ENCODE data around the gene DPH7.

- TF ChIP-seq CTCF (IDR thresholded peaks at IDR 0.05; ENCODE audit: low read depth, low read length) (no peak), EZH2phosphoT487 (IDR thresholded peaks at IDR 0.05; ENCODE audit: low read depth) (no peak)
These were observed 28.0 kb upstream of the DPH7 start for GRCh38 chr9:137606734-137607138.
